GM23338 (cell line): ENCODE data around the gene ABCC9.

Experiments
- CREB1 ChIP-seq: fragments of 250-450 bp; sonication (Bioruptor Pico); IDR thresholded peaks from 2 replicates; pipeline ENCODE4 v1.5.0; 2020; ENCODE audit warnings: low read depth, mild to moderate bottlenecking, moderate library complexity
- ETS1 ChIP-seq: IDR thresholded peaks from 2 replicates; pipeline ENCODE4 v1.6.1; 2016; ENCODE audit warnings: antibody characterized with exemption
- EZH2 ChIP-seq: fragments of 200-600 bp; sonication (generic); IDR thresholded peaks from one replicate; pipeline ENCODE4 v1.8.0; 2017; ENCODE audit warnings: antibody characterized with exemption, mild to moderate bottlenecking, low read depth; ENCODE audit not compliant: unreplicated experiment
- EZH2phosphoT487 ChIP-seq: fragments of 200-600 bp; sonication (generic); IDR thresholded peaks from one replicate; pipeline ENCODE4 v1.8.1; 2018; ENCODE audit warnings: antibody characterized with exemption; ENCODE audit not compliant: unreplicated experiment
- JUNB ChIP-seq: IDR thresholded peaks from one replicate; pipeline ENCODE4 v1.6.1; 2016; ENCODE audit warnings: antibody characterized with exemption; ENCODE audit not compliant: unreplicated experiment
- NANOG ChIP-seq: IDR thresholded peaks from 2 replicates; pipeline ENCODE4 v1.6.1; 2016; ENCODE audit warnings: antibody characterized with exemption, borderline replicate concordance
- POLR2AphosphoS5 ChIP-seq: IDR thresholded peaks from 2 replicates; pipeline ENCODE4 v1.6.1; 2016; ENCODE audit warnings: antibody characterized with exemption, low read depth
- REST ChIP-seq: IDR thresholded peaks from one replicate; pipeline ENCODE4 v1.6.1; 2018; ENCODE audit warnings: antibody characterized with exemption; ENCODE audit not compliant: unreplicated experiment
- ZNF114 ChIP-seq: fragments of 250-450 bp; sonication (Bioruptor Pico); IDR thresholded peaks from 2 replicates; pipeline ENCODE4 v1.5.0; 2020; ENCODE audit warnings: mild to moderate bottlenecking, moderate library complexity
- ZNF331 ChIP-seq: fragments of 250-450 bp; sonication (Bioruptor Pico); IDR thresholded peaks from 2 replicates; pipeline ENCODE4 v1.5.0; 2020; ENCODE audit warnings: low read depth, mild to moderate bottlenecking, moderate library complexity
- TF ChIP-seq, protein P1 (sequence below): fragments of 250-450 bp; sonication (Bioruptor Pico); IDR thresholded peaks from 2 replicates; pipeline ENCODE4 v1.5.0; 2020; ENCODE audit warnings: mild to moderate bottlenecking, moderate library complexity
- TF ChIP-seq, protein P2 (sequence below), 2 experiments: fragments of 200-600 bp in 1 of 2; sonication (generic) in 1 of 2; conservative IDR thresholded peaks; 2 replicates each; pipeline versions ENCODE4 v1.5.1 to v1.6.1; 2016 to 2017; ENCODE audit warnings: antibody characterized with exemption in 2 of 2, low read depth in 2 of 2, mild to moderate bottlenecking in 2 of 2, moderate library complexity in 1 of 2

GRCh38 chr12:21843795-21844194 lies 97.4 kb downstream of the ABCC9 start:
- TF ChIP-seq, protein P1, sequence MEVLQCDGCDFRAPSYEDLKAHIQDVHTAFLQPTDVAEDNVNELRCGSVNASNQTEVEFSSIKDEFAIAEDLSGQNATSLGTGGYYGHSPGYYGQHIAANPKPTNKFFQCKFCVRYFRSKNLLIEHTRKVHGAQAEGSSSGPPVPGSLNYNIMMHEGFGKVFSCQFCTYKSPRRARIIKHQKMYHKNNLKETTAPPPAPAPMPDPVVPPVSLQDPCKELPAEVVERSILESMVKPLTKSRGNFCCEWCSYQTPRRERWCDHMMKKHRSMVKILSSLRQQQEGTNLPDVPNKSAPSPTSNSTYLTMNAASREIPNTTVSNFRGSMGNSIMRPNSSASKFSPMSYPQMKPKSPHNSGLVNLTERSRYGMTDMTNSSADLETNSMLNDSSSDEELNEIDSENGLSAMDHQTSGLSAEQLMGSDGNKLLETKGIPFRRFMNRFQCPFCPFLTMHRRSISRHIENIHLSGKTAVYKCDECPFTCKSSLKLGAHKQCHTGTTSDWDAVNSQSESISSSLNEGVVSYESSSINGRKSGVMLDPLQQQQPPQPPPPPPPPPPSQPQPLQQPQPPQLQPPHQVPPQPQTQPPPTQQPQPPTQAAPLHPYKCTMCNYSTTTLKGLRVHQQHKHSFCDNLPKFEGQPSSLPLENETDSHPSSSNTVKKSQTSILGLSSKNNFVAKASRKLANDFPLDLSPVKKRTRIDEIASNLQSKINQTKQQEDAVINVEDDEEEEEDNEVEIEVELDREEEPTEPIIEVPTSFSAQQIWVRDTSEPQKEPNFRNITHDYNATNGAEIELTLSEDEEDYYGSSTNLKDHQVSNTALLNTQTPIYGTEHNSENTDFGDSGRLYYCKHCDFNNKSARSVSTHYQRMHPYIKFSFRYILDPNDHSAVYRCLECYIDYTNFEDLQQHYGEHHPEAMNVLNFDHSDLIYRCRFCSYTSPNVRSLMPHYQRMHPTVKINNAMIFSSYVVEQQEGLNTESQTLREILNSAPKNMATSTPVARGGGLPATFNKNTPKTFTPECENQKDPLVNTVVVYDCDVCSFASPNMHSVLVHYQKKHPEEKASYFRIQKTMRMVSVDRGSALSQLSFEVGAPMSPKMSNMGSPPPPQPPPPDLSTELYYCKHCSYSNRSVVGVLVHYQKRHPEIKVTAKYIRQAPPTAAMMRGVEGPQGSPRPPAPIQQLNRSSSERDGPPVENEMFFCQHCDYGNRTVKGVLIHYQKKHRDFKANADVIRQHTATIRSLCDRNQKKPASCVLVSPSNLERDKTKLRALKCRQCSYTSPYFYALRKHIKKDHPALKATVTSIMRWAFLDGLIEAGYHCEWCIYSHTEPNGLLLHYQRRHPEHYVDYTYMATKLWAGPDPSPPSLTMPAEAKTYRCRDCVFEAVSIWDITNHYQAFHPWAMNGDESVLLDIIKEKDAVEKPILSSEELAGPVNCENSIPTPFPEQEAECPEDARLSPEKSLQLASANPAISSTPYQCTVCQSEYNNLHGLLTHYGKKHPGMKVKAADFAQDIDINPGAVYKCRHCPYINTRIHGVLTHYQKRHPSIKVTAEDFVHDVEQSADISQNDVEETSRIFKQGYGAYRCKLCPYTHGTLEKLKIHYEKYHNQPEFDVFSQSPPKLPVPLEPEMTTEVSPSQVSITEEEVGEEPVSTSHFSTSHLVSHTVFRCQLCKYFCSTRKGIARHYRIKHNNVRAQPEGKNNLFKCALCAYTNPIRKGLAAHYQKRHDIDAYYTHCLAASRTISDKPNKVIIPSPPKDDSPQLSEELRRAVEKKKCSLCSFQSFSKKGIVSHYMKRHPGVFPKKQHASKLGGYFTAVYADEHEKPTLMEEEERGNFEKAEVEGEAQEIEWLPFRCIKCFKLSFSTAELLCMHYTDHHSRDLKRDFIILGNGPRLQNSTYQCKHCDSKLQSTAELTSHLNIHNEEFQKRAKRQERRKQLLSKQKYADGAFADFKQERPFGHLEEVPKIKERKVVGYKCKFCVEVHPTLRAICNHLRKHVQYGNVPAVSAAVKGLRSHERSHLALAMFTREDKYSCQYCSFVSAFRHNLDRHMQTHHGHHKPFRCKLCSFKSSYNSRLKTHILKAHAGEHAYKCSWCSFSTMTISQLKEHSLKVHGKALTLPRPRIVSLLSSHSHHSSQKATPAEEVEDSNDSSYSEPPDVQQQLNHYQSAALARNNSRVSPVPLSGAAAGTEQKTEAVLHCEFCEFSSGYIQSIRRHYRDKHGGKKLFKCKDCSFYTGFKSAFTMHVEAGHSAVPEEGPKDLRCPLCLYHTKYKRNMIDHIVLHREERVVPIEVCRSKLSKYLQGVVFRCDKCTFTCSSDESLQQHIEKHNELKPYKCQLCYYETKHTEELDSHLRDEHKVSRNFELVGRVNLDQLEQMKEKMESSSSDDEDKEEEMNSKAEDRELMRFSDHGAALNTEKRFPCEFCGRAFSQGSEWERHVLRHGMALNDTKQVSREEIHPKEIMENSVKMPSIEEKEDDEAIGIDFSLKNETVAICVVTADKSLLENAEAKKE (CRISPR knock-in tag) = no peak
- TF ChIP-seq, protein P2, sequence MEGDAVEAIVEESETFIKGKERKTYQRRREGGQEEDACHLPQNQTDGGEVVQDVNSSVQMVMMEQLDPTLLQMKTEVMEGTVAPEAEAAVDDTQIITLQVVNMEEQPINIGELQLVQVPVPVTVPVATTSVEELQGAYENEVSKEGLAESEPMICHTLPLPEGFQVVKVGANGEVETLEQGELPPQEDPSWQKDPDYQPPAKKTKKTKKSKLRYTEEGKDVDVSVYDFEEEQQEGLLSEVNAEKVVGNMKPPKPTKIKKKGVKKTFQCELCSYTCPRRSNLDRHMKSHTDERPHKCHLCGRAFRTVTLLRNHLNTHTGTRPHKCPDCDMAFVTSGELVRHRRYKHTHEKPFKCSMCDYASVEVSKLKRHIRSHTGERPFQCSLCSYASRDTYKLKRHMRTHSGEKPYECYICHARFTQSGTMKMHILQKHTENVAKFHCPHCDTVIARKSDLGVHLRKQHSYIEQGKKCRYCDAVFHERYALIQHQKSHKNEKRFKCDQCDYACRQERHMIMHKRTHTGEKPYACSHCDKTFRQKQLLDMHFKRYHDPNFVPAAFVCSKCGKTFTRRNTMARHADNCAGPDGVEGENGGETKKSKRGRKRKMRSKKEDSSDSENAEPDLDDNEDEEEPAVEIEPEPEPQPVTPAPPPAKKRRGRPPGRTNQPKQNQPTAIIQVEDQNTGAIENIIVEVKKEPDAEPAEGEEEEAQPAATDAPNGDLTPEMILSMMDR (conservative IDR thresholded peaks at IDR 0.05; ENCODE audit: low read depth in 2 of 2) = no peak
- TF ChIP-seq POLR2AphosphoS5 (no peak), EZH2 (no peak), EZH2phosphoT487 (no peak), CREB1 (no peak), ZNF114 (CRISPR knock-in tag) (no peak), JUNB (no peak), NANOG (no peak), REST (no peak), ETS1 (no peak), ZNF331 (CRISPR knock-in tag) (no peak)
